ENCODE results near the gene DLST. TPM values are rescaled to one million over a fixed set of nuclear protein-coding genes. Genes with fewer than 3 reads are reported as not detected.

DLST gene
- total RNA-seq, 1 experiment from 2014 or later = 80.2 TPM

GRCh38 chr14:74938531-74939495 is 57.1 kb downstream of the DLST start:
- DNase-seq (ENCODE audit: low read depth) = no peak

- DNase-seq (ENCODE audit: low read depth) = no peak
Observed at GRCh38 chr14:74940956-74941565, 59.3 kb downstream of the DLST start.

GRCh38 chr14:74941676-74942097 is 60.0 kb downstream of the DLST start:
- peak; percentile 40 for DNase-seq (ENCODE audit: low read depth)

GRCh38 chr14:74942181-74942580 is 60.5 kb downstream of the DLST start:
- DNase-seq (ENCODE audit: low read depth) = no peak

DNA sequence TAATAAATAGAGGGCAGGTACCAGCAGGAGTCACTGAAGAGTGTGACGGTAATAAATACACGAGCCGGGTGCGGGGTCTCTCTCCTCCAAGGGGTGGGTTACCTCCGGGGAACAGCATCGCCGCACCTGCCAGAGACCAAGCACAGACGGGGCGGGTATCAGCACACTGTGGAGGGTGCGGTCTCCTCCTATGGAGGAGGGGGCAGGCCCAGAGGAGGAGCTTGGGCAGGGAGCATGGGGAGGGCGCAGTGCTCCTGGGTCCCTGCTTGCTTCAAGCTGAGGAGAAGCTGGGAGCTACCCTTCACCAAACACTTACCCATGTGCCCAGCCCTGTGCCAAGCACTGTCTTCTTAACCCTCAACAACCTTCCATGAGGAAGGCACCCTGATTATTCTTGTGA is 60.9 kb downstream of the DLST start:
- DNase-seq (ENCODE audit: low read depth) = no peak

DNA sequence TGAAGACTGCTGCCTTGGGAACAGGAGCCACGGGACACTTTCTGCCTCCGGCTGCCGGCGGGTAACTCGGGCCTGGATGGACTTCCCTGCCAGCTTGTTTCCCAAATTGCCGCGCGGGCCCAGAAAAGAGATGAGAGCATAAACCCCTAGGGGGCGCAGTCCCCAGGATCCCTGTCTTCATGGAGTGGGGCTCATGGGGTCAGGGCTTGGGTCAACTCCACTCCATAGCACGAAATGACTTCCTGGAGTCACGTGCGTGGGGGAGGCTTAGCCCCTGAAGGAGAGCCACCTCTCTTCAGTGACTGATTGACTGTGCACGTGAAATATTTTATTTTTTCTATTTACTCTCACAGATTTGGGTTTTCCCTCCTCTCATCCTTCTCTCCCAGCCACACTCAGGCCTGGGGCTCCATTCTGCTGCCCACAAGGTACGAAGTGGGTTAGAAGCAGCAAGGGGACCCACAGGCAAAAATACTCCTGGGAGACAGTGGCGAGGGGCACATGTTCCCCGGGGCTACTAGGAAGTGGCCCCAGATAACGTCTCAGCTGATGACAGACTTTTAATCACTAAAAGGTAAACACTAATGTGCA is 63.6 kb downstream of the DLST start:
- no peak for DNase-seq (ENCODE audit: low read depth)

DNA sequence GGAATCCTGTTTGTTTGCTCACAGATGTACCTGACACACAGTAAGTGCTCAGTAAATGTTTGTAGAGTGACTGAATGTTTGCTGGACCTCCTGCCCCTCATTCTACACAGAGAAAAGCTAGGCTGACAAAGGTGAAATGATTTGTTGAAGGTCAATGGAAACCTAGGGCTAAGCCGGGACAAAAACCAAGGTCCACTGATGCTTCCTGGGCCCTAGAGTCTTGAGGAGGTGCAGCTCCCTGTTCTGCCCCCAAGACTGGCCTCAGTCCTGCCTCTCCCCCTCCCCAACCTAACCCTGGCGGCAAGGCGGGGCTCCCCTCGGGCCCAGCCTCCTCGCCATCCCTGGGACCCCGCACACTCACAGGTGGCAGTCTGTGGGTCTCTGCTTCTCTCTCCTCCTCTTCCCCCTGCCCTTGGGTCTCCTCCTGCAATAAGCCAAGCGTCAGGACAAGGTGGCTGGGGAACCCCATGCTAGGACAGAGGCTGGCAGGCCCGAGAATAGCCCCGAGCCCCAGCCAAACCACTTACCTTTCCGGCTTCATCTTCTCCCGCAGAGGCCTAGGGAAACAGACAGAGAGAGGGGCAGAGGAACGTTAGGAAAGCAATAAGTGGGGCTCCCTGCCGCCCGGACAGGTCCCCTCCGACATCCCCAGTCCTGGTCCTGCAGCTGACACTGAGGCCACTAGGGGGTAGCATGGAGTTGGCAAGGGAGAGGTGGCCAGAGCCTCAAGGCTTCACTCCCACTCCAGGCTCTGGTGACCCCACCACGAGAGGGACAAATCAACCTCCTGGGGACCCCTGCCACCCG is 64.3 kb downstream of the DLST start:
- DNase-seq (ENCODE audit: low read depth) = peak; percentile 56

DNA sequence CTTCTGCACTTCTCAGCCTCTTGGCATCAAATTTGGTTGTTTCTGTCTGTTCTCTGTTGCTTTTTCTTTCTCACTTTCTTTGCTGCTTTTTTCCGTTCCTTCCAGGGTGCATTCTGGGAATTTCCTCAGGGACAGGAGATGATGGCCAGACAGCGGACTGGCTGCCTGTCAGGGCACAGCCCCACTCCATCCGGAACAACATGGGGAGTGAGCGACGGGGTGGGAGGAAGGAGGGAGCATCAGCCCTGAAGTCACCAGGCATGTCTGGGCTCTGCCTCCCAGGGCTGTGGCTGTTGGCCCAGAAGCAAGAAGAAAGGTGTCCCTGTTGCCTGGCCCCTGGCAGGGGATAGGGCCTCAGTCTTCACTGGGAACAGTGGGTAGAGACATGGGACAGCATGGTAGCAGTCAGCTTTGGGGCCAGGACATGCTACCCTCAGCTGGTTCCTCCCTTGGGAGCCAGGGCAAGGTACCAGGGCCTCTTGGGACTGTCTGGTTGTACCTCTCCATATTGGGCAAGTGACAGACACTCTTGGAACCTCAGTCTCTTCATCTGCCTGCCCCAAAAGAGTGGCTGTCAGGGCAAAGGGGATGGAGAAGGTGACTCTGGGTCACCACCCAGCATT is 65.1 kb downstream of the DLST start:
- no peak for DNase-seq (ENCODE audit: low read depth)

DNA sequence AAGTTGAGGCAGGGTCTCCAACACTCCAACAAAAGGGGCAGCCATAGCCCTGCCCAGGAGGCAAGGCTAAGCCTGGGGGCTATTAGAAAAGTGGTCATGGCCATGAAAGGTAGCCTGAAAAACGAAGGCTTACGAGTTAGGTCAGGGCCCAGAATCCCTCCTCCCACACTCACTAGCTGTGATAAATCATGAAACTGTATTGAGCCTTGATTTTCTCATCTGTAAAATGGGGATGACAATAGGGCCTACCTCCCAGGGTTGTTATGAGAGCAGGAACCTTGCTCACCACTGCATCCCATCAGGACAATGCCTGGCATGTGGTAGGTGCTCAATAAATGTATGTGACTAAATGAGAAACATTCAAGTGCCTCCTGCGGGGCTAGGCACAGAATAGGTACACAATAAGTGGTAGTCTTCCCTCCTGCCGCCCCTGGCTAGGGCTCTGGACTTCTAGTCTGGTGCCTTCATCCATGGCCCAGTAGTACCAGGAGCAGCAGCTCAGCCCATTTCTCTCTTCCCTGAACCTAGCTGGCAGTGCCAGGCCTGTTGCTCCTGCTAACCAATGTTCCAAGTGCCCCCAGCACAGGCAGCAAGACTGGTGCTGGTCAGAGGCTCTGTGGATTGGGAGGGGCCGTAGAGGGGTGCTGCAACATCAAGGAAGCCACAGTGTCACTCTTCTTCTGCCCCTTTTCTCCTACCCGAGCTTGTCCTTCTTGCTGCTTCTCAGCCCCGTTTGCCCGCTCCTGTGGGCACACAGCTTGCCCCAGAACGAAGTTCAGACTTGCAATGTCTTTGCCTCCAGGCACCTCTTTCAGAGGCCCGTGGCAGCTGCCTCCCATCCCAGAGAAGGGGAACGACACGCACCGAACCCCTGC is 65.9 kb downstream of the DLST start:
- no peak for DNase-seq (ENCODE audit: low read depth)

GRCh38 chr14:74948228-74949175 is 66.8 kb downstream of the DLST start:
- no peak for DNase-seq (ENCODE audit: low read depth)

DNA sequence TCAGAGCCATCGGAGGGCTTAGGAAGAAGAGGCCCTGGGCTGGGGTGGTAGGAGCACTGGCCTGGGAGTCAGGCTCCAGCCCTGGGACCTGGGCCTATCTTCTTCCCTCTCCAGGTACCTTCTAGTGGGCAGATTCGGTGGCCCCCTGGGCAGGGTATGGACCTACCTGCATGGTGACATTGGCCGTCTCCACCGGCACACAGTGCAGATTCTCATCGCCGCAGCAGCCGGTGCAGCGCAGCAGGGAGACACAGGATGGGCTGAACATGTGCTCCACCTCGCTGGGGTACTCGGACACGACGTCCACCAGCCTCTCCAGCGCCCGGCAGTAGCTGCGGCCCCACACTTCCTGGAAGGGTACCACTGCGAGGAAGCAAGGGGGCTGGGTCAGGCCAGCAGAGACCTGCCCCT is 67.5 kb downstream of the DLST start:
- no peak for DNase-seq (ENCODE audit: low read depth)

DNA sequence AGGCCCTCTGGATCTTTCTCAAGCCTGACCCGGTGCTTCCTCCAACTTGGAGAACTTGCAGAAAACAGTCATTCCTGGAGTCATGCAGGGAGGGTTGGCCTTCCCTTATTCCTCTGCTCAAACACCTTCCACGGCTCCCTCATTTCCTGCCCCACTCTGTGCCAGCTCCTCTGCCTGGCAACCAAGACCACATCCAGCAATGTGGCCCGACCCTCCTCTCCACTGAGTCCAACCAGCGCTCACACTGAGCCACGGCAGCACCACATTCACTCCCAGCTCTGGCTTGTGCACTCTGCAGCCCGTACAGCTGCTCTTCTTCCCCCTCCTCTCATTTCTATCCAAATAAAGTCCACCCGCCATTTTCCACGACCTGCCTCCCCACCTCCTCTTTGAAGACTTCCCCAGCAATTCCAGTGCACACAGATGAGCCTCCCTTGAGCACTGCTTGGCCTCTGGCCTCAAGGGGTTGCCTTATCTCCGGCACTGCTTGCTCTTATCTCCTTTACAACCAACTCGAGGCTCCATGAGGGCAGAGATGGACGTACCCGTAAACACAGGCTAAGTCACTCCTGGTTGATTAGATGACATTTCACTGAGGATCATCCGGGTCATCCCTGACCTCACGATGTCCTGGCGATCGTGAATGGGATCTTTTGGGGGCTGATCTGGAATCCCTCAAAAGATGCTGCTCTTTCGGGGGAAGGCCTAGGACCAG is 68.3 kb downstream of the DLST start:
- DNase-seq (ENCODE audit: low read depth) = no peak

DNA sequence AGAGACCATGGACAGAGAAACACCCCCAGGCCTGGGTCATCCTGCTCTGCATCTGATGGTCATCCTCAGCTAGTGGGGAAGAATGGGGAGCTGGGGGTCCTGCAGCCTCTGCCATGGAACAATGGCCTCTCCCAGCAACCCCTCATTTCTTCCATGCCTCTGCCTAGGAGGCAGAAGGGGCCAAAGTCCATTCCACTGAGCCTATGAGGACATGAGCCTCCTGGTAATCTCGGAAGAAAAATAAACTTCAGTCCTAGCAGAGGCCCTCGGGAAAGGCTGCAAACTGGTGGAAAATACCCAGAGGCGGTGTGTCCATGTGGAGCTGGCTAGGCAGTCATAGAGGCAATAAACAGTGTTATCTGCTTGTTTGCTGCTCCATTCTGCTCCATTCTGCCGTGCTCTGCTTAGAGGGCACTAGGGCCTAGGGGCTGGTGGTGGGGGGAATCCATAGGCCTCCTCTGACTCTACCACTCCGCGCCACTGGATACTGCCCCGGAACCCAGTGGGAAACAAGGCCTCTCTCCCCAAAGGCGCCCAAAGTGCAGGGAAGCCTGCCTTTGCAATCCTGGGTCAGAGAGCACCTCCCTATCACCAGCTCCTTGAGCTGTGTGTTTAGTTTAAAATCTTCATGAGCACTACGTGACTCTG is 69.2 kb downstream of the DLST start:
- DNase-seq (ENCODE audit: low read depth) = no peak

DNA sequence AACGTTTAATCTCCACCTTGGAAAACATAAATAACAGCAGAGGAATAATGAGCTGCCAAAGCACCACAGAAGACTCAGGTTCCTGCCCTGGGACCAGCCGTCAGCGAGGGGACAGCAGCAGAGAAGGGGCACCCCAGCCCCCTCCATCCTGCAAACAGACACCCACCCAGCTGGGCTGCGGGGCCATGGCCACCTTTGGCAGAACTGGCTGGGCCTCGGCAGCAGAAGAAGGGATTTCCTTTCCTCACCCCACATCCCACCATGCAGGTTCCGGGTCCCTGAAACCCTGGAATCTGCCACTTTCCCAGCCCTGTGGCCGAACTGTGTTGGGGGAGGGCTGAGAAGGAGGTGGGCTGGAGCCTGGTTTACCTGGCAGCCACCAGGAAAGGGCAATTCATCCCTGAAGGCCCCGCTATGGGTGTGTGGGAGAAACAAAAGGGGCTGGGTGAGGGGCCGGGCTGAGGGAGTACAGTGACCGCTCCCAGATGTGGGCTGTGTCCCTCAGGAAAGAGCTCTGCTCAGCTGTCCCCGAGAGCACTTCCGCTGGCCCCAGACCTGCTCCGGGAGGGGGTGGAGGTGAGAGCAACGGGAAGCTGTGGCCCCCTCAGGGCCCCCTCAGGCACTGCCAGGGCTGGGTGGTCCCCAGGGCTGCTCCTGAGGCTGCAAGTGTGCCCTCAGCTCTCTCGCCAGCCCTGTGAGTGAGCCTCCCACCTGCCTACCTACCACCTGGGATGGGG is 69.9 kb downstream of the DLST start:
- no peak for DNase-seq (ENCODE audit: low read depth)

DNA sequence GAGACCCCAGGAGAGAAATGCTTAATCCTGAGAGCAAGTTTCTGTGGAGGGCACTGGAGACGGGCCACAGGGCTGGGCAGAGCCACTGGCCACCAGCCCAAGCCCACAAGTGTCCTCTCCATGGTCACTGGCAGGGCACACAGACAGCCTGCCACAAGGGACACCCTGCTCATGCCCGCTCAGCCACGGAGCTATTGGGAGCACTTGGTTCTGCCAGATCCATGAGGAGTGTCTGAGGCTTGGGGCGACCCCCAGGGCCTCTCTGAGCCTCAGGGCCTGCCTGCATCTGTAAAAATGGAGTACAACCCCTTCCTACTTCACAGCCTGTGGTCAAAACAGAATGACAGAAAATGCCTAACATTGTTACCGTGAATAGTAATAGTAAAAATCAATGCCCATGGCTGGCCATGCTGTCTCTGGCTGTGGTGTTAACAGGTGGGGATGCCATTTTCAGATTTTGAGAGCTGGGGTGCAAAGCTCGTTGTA is 70.5 kb downstream of the DLST start:
- no peak for DNase-seq (ENCODE audit: low read depth)

- DNase-seq (ENCODE audit: low read depth) = no peak
Observed at GRCh38 chr14:74952697-74953484, 71.2 kb downstream of the DLST start.
